Measurements from ENCODE around the gene SS18.

The SS18 gene

DNA sequence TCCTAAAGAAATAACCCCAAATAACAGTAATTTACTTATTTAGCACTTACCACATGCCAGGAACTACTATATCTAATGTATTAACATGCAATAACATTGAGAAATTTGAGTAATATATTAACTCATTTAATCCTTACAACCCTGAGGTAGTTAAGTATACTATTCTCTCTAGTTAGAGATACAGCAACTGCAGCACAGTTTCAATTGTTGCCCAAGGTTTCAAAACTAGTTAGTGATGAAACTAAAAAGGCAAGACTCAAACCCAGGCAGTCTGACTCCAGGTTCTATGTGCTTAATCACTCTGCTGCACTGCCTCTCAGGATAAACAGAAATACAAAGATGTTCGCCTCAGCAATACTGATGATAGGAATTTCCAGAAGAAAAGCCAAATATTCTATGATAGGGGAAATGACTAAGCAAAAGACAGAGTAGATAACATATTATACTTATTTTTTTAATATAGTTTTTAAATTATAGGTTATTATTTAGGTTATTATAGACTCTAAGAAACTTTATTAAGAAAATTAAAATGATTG is 88.0 kb downstream of the SS18 start:
- no peak for DNase-seq (ENCODE audit: low spot score)

DNA sequence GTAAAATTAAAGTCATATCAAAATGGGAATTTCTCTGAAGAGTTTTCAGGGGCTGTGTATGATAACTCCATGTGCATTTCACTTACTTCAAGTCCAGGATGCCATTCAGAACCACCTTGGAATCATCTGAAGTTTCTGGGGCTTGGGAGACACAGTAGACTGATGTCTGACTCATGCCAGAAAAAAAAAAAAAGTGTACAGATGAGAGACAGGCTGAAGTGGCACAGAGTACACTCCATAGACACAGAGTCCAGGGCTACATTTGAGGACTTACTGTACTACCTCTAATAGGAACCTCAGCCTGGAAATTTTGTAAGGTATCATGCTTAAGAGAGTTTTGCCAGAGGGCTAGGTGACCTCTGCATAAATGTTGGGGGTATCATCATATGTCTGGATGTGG is 92.0 kb downstream of the SS18 start:
- no peak for DNase-seq (ENCODE audit: low spot score)

DNA sequence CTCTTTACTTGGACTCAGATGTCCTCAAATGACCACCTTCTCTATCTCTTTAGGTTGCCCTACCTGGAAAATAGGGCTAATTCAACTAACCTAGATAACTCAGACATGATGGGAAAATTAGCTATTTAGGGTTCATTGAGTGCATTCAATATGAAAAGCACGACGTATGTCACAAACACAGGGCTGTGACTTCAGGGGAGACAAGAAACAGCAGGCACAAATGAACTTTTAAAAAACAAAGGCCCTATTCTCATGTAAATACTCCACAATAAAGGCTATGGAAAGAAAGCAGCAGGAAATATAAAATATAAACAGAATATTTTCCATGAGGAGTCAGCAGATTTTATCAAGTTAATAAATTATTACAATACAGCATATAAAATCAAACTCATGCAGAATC is 97.8 kb downstream of the SS18 start:
- DNase-seq (ENCODE audit: low spot score), result no peak

DNA sequence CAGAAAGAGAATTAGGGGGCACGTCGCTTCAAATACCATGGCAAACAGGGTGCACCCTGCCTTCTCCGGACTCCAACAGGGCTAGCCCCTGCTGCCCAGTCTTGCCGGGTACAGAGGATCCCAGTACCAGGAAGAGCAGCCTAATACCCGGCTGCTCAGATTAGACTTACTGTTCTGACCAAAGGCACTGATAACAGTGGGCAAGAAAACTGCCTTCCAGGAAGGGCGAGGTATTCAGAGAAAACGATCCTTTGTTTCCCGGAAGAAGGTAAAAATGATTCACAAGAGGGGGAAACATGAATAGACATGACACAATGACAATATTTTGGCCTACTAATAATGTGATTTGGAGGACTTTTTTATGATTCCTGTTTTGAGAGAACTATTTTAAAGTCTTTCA is 99.9 kb downstream of the SS18 start:
- DNase-seq (ENCODE audit: low spot score), result no peak

DNA sequence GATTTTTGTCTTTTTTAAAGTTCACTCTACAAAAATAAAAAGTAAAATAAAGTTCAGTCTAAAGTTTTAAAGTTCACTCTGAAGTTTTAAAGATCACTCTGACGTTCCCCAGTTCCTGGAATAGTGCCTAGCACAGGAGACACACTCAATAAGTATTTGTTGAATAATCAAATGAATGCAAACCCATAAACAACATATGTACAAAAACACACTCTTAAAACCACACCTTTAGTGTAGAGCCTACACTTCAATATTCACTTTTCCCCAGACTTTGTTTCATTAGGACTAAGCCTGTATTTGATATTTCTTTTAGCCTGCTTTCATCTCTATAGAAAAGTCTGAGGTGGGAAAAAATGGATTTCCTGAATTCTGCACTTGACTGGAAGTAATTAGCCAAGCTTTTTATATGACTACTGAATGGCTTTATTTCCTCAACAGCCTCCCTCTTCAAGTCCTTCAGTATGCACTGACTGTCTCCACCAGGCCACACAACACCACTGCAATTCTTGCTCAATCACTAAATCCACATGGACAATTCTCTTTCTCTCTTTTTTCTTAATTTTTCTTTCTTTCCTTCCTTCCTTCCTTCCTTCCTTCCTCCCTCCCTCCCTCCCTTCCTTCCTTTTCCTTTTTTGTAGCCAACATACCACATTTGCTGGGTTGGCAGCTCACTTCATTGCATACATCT is 104.6 kb downstream of the SS18 start:
- no peak for DNase-seq (ENCODE audit: low spot score)

DNA sequence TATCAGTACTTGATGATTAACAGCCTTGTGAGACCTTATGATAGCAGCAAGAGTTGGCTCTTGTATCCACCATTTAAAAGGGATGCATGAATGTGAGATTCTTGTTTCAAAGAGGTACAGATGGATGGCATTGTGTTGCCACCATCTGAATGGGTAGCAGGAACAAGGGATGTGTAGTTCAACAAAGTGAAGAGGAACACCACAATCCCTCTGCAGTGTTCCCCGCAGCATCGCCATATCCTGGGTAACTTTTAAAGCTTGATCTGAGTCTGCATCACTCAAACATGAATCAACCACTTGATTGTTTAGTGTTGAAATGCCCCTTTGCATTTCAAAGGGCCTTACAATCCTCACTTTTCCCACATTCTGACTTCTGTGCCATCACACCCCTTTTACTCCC is 106.7 kb downstream of the SS18 start:
- DNase-seq (ENCODE audit: low spot score), result no peak

DNA sequence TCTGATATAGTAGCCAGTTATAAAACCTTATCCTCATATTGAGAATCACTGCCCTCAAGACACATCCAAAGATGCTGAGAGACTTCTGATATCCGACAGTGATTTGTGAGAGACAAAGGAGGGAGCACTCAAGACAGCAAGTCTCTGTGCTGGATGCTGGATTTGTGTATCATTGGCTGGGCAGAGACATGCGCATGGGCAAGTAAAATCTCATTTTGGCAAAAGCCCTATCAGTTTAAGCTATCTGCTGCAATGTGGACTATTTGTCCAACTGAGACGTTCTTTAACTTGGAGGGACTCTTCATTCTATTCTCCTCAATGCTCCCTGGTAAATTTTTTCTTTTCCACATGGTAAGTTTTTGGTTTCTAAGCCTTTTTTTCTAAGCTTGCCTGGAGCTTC is 107.5 kb downstream of the SS18 start:
- no peak for DNase-seq (ENCODE audit: low spot score)

DNA sequence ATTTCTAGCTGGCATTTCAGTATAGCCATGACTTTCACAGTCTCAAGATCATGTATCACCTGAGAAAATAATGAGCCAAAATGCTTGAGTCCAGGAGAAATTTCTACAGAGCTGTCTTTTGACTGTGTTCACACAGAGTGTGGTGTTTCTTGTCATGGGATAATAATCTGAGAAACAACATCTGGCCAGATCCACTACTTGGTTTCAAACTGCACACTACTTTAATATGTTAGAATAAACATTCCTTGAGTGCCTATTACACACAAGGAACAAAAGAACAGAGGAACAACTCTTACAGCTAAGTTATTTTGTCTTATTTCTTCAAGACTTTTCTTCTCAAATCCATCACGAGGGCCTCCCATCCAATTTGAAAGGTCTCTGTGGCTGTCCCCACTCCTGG is 108.3 kb downstream of the SS18 start:
- DNase-seq (ENCODE audit: low spot score), result no peak

DNA sequence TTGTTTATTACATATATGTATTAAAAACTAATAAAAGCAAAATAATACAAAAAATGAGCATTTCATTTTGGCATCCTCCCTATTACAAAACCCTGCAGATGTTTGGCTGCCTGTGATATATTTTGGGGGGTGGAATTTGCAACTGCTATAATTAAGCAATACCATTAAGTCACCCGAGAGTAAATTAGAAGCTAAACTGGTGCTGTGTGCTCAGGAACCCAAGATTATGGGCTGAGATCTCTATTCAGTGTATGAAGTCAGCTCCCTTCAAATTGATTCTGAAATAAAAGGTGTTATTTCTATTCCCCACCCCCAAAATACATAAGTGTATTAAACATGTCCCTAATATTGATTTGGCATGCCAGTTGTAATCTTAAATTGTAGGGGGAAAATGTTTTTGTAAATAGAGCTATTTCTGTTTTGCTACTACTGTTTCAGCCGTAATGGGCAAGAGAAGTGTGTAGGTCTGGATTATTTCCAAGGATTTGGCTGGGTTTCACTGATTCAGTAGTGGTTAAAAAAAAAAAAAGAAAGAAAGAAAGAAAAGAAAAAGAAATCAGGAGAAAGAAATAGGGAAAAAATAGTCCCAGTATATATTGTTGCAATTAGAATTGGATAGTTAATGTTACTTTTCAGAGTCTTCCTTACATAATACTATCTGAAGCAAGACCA is 110.9 kb downstream of the SS18 start:
- no peak for DNase-seq (ENCODE audit: low spot score)

DNA sequence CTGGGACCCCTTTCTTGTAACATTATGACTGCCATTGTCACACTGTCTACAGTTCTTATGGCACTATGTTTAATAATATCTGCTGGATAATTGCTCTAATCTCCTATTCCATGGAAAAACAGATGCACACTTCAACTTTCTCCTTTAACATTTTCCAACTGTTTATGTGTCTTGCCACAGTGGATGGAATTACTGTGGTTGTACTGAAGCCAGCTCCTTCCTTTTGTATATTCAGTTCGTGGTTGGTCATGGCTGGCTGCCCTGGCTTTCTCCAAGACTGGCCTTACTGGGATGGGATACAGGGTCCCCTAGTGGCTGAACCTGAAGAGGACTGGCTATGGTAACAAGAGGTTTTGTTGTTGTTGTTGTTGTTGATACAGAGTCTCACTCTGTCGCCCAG is 113.9 kb downstream of the SS18 start:
- no peak for DNase-seq (ENCODE audit: low spot score)

DNA sequence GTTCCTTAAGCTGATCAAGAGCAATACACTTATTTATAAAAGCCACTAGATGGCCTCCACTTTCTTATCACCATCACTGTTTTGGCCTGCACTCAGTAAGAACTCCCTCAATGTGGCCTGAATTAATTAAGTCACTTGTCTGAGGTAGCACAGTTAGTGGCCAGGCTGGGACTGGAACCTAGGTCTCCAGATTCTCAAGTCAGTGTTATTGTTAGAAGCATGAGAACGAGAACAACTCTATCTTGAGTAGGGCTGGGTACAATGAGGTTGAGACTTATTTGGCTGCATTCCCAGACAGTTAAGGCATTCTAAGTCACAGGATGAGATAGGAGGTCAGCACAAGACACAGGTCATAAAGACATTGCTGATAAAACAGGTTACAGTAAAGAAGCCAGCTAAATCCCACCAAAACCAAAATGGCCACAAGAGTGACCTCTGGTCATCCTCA is 115.8 kb downstream of the SS18 start:
- DNase-seq (ENCODE audit: low spot score), result no peak
